ENCODE measurements around the gene PFDN5. TPM values are rescaled to one million over a fixed set of nuclear protein-coding genes. Genes with fewer than 3 reads are reported as not detected.

PFDN5 gene
- total RNA-seq, 1 donor from 2014 or later = 379 TPM

GRCh38 chr12:53336181-53336681 lies 40.9 kb downstream of the PFDN5 start, which contains the start of gene SP7:
Gene SP7, minus strand, starts transcription at chr12:53336354. Its CDS starts 708 bp downstream, at chr12:53335646.
- H3K27ac Mint-ChIP-seq = no peak within 1 kb of the TSS
- no peaks in the 10 kb centered on the region for H3K36me3 Mint-ChIP-seq (ENCODE audit: insufficient read depth)
- H3K4me3 Mint-ChIP-seq (ENCODE audit: low read depth) = no peak within 1 kb of the TSS
- H3K4me1 Mint-ChIP-seq (ENCODE audit: low read depth) = peaks cover 17% of the 10 kb centered on the region
- no peak for DNase-seq (ENCODE audit: low spot score, unreplicated experiment)
- TF ChIP-seq CTCF (IDR thresholded peaks at IDR 0.05; ENCODE audit: unreplicated experiment) = no peak
- no peaks in the 10 kb centered on the region for H3K9me3 Mint-ChIP-seq (ENCODE audit: low read depth)
- H3K27me3 Mint-ChIP-seq = peaks cover 46% of the 10 kb centered on the region

- peaks cover 17% of the 10 kb centered on the region for H3K4me1 Mint-ChIP-seq (ENCODE audit: low read depth)
- no peak overlapping the region for H3K27ac Mint-ChIP-seq
- TF ChIP-seq CTCF (IDR thresholded peaks at IDR 0.05; ENCODE audit: unreplicated experiment) = no peak
- no peak for DNase-seq (ENCODE audit: low spot score, unreplicated experiment)
- H3K36me3 Mint-ChIP-seq (ENCODE audit: insufficient read depth) = no peaks in the 10 kb centered on the region
- no peaks in the 10 kb centered on the region for H3K9me3 Mint-ChIP-seq (ENCODE audit: low read depth)
- no peak overlapping the region for H3K4me3 Mint-ChIP-seq (ENCODE audit: low read depth)
- H3K27me3 Mint-ChIP-seq = peaks cover 44% of the 10 kb centered on the region
Measured at GRCh38 chr12:53338017-53338416, 42.7 kb downstream of the PFDN5 start.

- Mint-ChIP-seq H3K4me1 (ENCODE audit: low read depth) (peaks cover 10% of the 10 kb centered on the region), H3K27ac (no peak overlapping the region), H3K4me3 (ENCODE audit: low read depth) (no peak overlapping the region), H3K27me3 (peaks cover 46% of the 10 kb centered on the region), H3K9me3 (ENCODE audit: low read depth) (no peaks in the 10 kb centered on the region), H3K36me3 (ENCODE audit: insufficient read depth) (no peaks in the 10 kb centered on the region)
- no peak for DNase-seq (ENCODE audit: low spot score, unreplicated experiment)
- TF ChIP-seq CTCF (IDR thresholded peaks at IDR 0.05; ENCODE audit: unreplicated experiment) = no peak
Measured at GRCh38 chr12:53338916-53339315, 43.6 kb downstream of the PFDN5 start.

GRCh38 chr12:53340398-53340797 lies 45.1 kb downstream of the PFDN5 start:
- Mint-ChIP-seq H3K36me3 (ENCODE audit: insufficient read depth) (no peaks in the 10 kb centered on the region), H3K27me3 (peaks cover 54% of the 10 kb centered on the region), H3K9me3 (ENCODE audit: low read depth) (no peaks in the 10 kb centered on the region), H3K4me1 (ENCODE audit: low read depth) (peaks cover 5% of the 10 kb centered on the region), H3K27ac (no peak overlapping the region), H3K4me3 (ENCODE audit: low read depth) (no peak overlapping the region)
- DNase-seq (ENCODE audit: low spot score, unreplicated experiment) = no peak
- no peak for TF ChIP-seq CTCF (IDR thresholded peaks at IDR 0.05; ENCODE audit: unreplicated experiment)

GRCh38 chr12:53343449-53343848 lies 48.1 kb downstream of the PFDN5 start:
- no peak for DNase-seq (ENCODE audit: low spot score, unreplicated experiment)
- no peaks in the 10 kb centered on the region for H3K9me3 Mint-ChIP-seq (ENCODE audit: low read depth)
- H3K27ac Mint-ChIP-seq = no peak overlapping the region
- TF ChIP-seq CTCF (IDR thresholded peaks at IDR 0.05; ENCODE audit: unreplicated experiment) = no peak
- H3K36me3 Mint-ChIP-seq (ENCODE audit: insufficient read depth) = no peaks in the 10 kb centered on the region
- H3K4me3 Mint-ChIP-seq (ENCODE audit: low read depth) = peak overlapping the region; percentile 12
- peaks cover 2% of the 10 kb centered on the region for H3K4me1 Mint-ChIP-seq (ENCODE audit: low read depth)
- H3K27me3 Mint-ChIP-seq = peaks cover 35% of the 10 kb centered on the region
